Testis (tissue), 2 donors: ENCODE data around the gene CTBP2.

ENCODE experiments used
- POLR2A ChIP-seq: fragments of 450-650 bp; IDR thresholded peaks from one replicate; pipeline ENCODE4 v1.6.1; 2017; ENCODE audit warnings: antibody characterized with exemption, mild to moderate bottlenecking, moderate library complexity
- TF ChIP-seq, protein P1 (sequence below), 3 experiments: fragments of 450-650 bp in 2 of 3; fragments of 200-600 bp in 1 of 3; sonication (generic) in 1 of 3; IDR thresholded peaks; one replicate each; pipeline ENCODE4 v1.5.1; 2016 to 2019; ENCODE audit warnings: antibody characterized with exemption in 3 of 3, mild to moderate bottlenecking in 2 of 3, moderate library complexity in 1 of 3

GRCh38 chr10:125037145-125037877 is 123.1 kb downstream of the CTBP2 start:
- TF ChIP-seq, protein P1, sequence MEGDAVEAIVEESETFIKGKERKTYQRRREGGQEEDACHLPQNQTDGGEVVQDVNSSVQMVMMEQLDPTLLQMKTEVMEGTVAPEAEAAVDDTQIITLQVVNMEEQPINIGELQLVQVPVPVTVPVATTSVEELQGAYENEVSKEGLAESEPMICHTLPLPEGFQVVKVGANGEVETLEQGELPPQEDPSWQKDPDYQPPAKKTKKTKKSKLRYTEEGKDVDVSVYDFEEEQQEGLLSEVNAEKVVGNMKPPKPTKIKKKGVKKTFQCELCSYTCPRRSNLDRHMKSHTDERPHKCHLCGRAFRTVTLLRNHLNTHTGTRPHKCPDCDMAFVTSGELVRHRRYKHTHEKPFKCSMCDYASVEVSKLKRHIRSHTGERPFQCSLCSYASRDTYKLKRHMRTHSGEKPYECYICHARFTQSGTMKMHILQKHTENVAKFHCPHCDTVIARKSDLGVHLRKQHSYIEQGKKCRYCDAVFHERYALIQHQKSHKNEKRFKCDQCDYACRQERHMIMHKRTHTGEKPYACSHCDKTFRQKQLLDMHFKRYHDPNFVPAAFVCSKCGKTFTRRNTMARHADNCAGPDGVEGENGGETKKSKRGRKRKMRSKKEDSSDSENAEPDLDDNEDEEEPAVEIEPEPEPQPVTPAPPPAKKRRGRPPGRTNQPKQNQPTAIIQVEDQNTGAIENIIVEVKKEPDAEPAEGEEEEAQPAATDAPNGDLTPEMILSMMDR (IDR thresholded peaks at IDR 0.05), result no peak
- no peak for TF ChIP-seq POLR2A
